ENCODE measurements around the gene CBX2.

The CBX2 gene

GRCh38 chr17:79802736-79803420, 24.9 kb downstream of the CBX2 start:
- CTCF ChIA-PET: interaction anchor here (2.3 kb wide), 1 partner anchor 8 kb away, joined by 13 read pairs; no protein-coding TSS in a partner anchor
- POLR2A ChIA-PET: no interaction called here

GRCh38 chr17:79803421-79803996, 25.6 kb downstream of the CBX2 start:
- POLR2A ChIA-PET: interaction anchor here (1.4 kb wide), 1 partner anchor 33 kb away, joined by 3 read pairs; no protein-coding TSS in a partner anchor
- CTCF ChIA-PET: no interaction called here
- TF ChIP-seq CTCF (IDR thresholded peaks at IDR 0.05; ENCODE audit: control extremely low read depth, extremely low read depth, low read depth, missing control alignments): no peak
- no peak for DNase-seq (ENCODE audit: extremely low spot score)

More at GRCh38 chr17:79802736-79803420, 24.9 kb downstream of the CBX2 start:
- DNase-seq (ENCODE audit: extremely low spot score): no peak
- TF ChIP-seq CTCF (IDR thresholded peaks at IDR 0.05; ENCODE audit: control extremely low read depth, extremely low read depth, low read depth, missing control alignments): no peak

GRCh38 chr17:79803997-79804855, 26.3 kb downstream of the CBX2 start:
- DNase-seq (ENCODE audit: extremely low spot score): peak; percentile 75
- TF ChIP-seq CTCF (IDR thresholded peaks at IDR 0.05; ENCODE audit: control extremely low read depth, extremely low read depth, low read depth, missing control alignments): no peak
- ChIA-PET CTCF (interaction anchor here (1.0 to 1.5 kb wide), 4 partner anchors 14 to 35 kb away, joined by 3 to 4 read pairs (median 4); partner anchors contain the start of gene CBX4), POLR2A (interaction anchor here (1.4 kb wide), 1 partner anchor 33 kb away, joined by 3 read pairs; no protein-coding TSS in a partner anchor)

GRCh38 chr17:79804856-79805696, 27.1 kb downstream of the CBX2 start:
- no peak for DNase-seq (ENCODE audit: extremely low spot score)
- POLR2A ChIA-PET: interaction anchor here (1.4 kb wide), 1 partner anchor 32 kb away, joined by 3 read pairs; no protein-coding TSS in a partner anchor
- no peak for TF ChIP-seq CTCF (IDR thresholded peaks at IDR 0.05; ENCODE audit: control extremely low read depth, extremely low read depth, low read depth, missing control alignments)
- CTCF ChIA-PET: interaction anchor here (1.0 to 2.2 kb wide), 7 partner anchors 11 to 58 kb away, joined by 3 to 5 read pairs (median 3); partner anchors contain the start of gene CBX4

- POLR2A ChIA-PET: no interaction called here
- CTCF ChIA-PET: interaction anchor here (2.2 to 2.5 kb wide), 2 partner anchors 12 to 17 kb away, joined by 5 to 13 read pairs; no protein-coding TSS in a partner anchor
- no peak for TF ChIP-seq CTCF (IDR thresholded peaks at IDR 0.05; ENCODE audit: control extremely low read depth, extremely low read depth, low read depth, missing control alignments)
- DNase-seq (ENCODE audit: extremely low spot score): no peak
Measured at GRCh38 chr17:79806446-79806760, 28.5 kb downstream of the CBX2 start.

All from GM10248 (cell line).